ENCODE results near the gene RAB6A. TPM values are rescaled to one million over a fixed set of nuclear protein-coding genes. Genes with fewer than 3 reads are reported as not detected.
"Not testable (repeated sequence)": the region's sequence is repeated elsewhere in the genome, so short reads cannot be mapped to it uniquely, and the experiment has no call there.

Gene RAB6A
- total and polyA plus RNA-seq, 10 of the 15 experiments (the other 5 are each of a cell fraction or from before 2014, with no cell fraction given) = 9.8 to 107 (median 34.1) TPM

DNA sequence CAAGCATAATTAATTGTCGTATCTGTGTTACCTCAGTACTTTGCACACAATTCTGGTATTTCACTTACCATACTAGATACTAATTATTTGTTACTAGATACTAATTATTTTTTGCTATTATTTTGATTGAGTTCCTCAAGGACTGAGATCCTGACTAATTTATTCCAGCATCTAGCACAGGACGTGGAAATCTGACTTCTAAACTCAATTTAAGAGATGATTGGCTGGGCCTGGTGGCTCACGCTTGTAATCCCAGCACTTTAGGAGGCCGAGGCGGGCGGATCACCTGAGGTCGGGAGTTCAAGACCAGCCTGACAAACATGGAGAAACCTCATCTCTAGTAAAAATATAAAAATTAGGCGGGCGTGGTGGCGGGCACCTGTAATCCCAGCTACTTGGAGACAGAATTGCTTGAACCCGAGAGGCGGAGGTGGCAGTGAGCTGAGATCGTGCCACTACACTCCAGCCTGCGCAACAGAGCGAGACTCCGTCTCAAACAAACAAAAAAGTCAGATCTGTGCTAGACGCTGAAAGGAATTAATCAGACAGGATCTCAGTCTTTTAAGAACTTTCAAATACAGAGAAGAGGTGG is 26.3 kb upstream of the RAB6A start:
- Histone ChIP-seq H3K9me3 (replicated peaks; ENCODE audit: control insufficient read depth, insufficient read depth, low read length) (no peaks in the 10 kb centered on the region), H2AFZ (ENCODE audit: control insufficient read depth, low read depth, low read length) (peak overlapping the region; percentile 97), H3K79me2 (ENCODE audit: control insufficient read depth, insufficient read depth, low read length) (peaks cover 17% of the 10 kb centered on the region), H3K27me3 (replicated peaks in 1 of 2; ENCODE audit: control insufficient read depth in 2 of 2, insufficient read depth in 2 of 2, low read length in 1 of 2) (no peaks in the 10 kb centered on the region), H3K4me1 (ENCODE audit: control insufficient read depth, insufficient read depth, low read length) (peaks cover 2% of the 10 kb centered on the region; the same call in 1 of the 2 replicates), H3K4me2 (ENCODE audit: control insufficient read depth, insufficient read depth) (peak overlapping the region; percentile 11), H3K27ac (ENCODE audit: control insufficient read depth, insufficient read depth) (peak overlapping the region; percentile 83), H4K20me1 (ENCODE audit: control insufficient read depth, insufficient read depth) (no peaks in the 10 kb centered on the region), H3K36me3 (ENCODE audit: control insufficient read depth in 2 of 2, insufficient read depth in 2 of 2, low read length in 1 of 2) (no peaks in the 10 kb centered on the region), H3K4me3 (peak overlapping the region; percentile 83), H3K9ac (ENCODE audit: control insufficient read depth, insufficient read depth, low read length) (peak overlapping the region; percentile 82)
- intact Hi-C loops (cut with micrococcal nuclease; ENCODE audit: unreplicated experiment) = no loop called here
- RAD21 ChIA-PET (ENCODE audit: unreplicated experiment) = interaction anchor here (1.2 to 1.8 kb wide), 3 partner anchors 8 to 29 kb away, joined by 4 to 11 read pairs (median 5); partner anchors contain the start of gene RAB6A
- CTCF ChIA-PET = interaction anchor here (0.8 to 1.4 kb wide), 2 partner anchors 7 to 26 kb away, joined by 3 to 4 read pairs; partner anchors contain the start of gene RAB6A
- BruUV-seq (replicated peaks) = no TSS peak
- in situ Hi-C loops (cut with MboI) = no loop called here
- no peak for FAIRE-seq
- TF ChIP-seq, protein P1, sequence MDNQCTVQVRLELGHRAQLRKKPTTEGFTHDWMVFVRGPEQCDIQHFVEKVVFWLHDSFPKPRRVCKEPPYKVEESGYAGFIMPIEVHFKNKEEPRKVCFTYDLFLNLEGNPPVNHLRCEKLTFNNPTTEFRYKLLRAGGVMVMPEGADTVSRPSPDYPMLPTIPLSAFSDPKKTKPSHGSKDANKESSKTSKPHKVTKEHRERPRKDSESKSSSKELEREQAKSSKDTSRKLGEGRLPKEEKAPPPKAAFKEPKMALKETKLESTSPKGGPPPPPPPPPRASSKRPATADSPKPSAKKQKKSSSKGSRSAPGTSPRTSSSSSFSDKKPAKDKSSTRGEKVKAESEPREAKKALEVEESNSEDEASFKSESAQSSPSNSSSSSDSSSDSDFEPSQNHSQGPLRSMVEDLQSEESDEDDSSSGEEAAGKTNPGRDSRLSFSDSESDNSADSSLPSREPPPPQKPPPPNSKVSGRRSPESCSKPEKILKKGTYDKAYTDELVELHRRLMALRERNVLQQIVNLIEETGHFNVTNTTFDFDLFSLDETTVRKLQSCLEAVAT (IDR thresholded peaks at IDR 0.05) = peak; percentile 85
- TF ChIP-seq CHD2 (IDR thresholded peaks at IDR 0.05; ENCODE audit: borderline replicate concordance, low read depth, low read length) = no peak
- peak; percentile 2 for ATAC-seq
- SMC1A ChIA-PET (ENCODE audit: uncharacterized antibody, unreplicated experiment) = interaction anchor here (1.8 kb wide), 1 partner anchor 8 kb away, joined by 6 read pairs; no protein-coding TSS in a partner anchor
- 84% methylated on average over 17 of the region's 17 CpGs for WGBS (ENCODE audit: insufficient coverage, insufficient replicate concordance, low lambda C conversion rate, missing lambda C conversion rate)
- POLR2A ChIA-PET = interaction anchor here (0.6 to 2.5 kb wide), 7 partner anchors 8 to 397 kb away, joined by 3 to 14 read pairs (median 13); partner anchors contain the start of genes C2CD3, PPME1 and RAB6A
- DNase-seq (ENCODE audit: low read depth, low spot score) = no peak

DNA sequence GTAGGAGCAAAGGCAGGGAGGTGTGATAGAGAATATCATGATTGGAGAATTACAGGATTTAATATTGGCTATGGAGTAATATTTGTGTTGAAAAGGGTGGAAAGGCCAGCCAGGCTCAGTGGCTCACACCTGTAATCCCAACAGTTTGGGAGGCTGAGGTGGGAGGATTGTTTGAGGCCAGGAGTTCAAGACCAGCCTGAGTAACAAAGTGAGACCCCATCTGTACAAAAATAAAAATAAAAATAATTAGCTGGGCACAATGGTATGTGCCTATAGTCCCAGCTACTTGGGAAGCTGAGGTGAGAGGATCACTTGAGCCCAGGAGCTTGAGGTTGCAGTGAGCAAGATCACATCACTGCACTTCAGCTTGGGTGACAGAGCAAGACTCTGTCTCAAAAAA is 24.6 kb upstream of the RAB6A start:
- RAD21 ChIA-PET (ENCODE audit: unreplicated experiment) = interaction anchor here (0.6 kb wide), 1 partner anchor 27 kb away, joined by 3 read pairs; no protein-coding TSS in a partner anchor
- DNase-seq (ENCODE audit: low read depth, low spot score); H4K20me1 ChIP-seq (ENCODE audit: control insufficient read depth, insufficient read depth); FAIRE-seq; H3K27ac ChIP-seq (ENCODE audit: control insufficient read depth, insufficient read depth); ATAC-seq; H3K4me2 ChIP-seq (ENCODE audit: control insufficient read depth, insufficient read depth); H2AFZ ChIP-seq (ENCODE audit: control insufficient read depth, low read depth, low read length); H3K4me3 ChIP-seq; H3K27me3 ChIP-seq (replicated peaks in 1 of 2; ENCODE audit: control insufficient read depth in 2 of 2, insufficient read depth in 2 of 2, low read length in 1 of 2); intact Hi-C loops (cut with micrococcal nuclease; ENCODE audit: unreplicated experiment); BruUV-seq (replicated peaks); H3K36me3 ChIP-seq (ENCODE audit: control insufficient read depth in 2 of 2, insufficient read depth in 2 of 2, low read length in 1 of 2); H3K9me3 ChIP-seq (replicated peaks; ENCODE audit: control insufficient read depth, insufficient read depth, low read length); in situ Hi-C loops (cut with MboI); H3K9ac ChIP-seq (ENCODE audit: control insufficient read depth, insufficient read depth, low read length); H3K4me1 ChIP-seq (ENCODE audit: control insufficient read depth, insufficient read depth, low read length): not testable (repeated sequence)
- SMC1A ChIA-PET (ENCODE audit: uncharacterized antibody, unreplicated experiment) = interaction anchor here (0.7 to 1.2 kb wide), 4 partner anchors 8 to 434 kb away, joined by 3 to 5 read pairs (median 3); no protein-coding TSS in a partner anchor
- POLR2A ChIA-PET = interaction anchor here (0.5 to 1.6 kb wide), 6 partner anchors 12 to 91 kb away, joined by 3 to 5 read pairs (median 4); partner anchors contain the start of genes COA4, PAAF1 and RAB6A
- peaks cover 17% of the 10 kb centered on the region for H3K79me2 ChIP-seq (ENCODE audit: control insufficient read depth, insufficient read depth, low read length)
- CTCF ChIA-PET = interaction anchor here (0.6 kb wide), 1 partner anchor 190 kb away, joined by 3 read pairs; no protein-coding TSS in a partner anchor

Measured in GM12878 (cell line).